Measurements from ENCODE around the gene DDX42. TPM values are rescaled to one million over a fixed set of nuclear protein-coding genes. Genes with fewer than 3 reads are reported as not detected.
A peak's percentile ranks its signal among the peaks of the same experiment; 100 is the strongest.

Gene DDX42
- total and polyA plus RNA-seq, 2 of the 13 experiments (the other 11 are each of a cell fraction or from before 2014, with no cell fraction given), result 87.2 to 92.9 TPM

- TF ChIP-seq KIAA2018 (CRISPR knock-in tag; IDR thresholded peaks at IDR 0.05; ENCODE audit: borderline replicate concordance), result no peak
- TF ChIP-seq IRF2 (CRISPR knock-in tag; IDR thresholded peaks at IDR 0.05), result no peak; the same call in 1 of the 2 replicates
- TF ChIP-seq ZNF121 (CRISPR knock-in tag; IDR thresholded peaks at IDR 0.05), result no peak
- no peak for TF ChIP-seq ZFAT (CRISPR knock-in tag; conservative IDR thresholded peaks at IDR 0.05)
- TF ChIP-seq GTF3A (CRISPR knock-in tag; conservative IDR thresholded peaks at IDR 0.05), result 0 out of 2 replicates have a peak, but pooled peaks have one; percentile 35
- TF ChIP-seq ZNF20 (CRISPR knock-in tag; IDR thresholded peaks at IDR 0.05), result 0 out of 2 replicates have a peak, but pooled peaks have one; percentile 74
- TF ChIP-seq MATR3 (CRISPR knock-in tag; IDR thresholded peaks at IDR 0.05), result no peak
- TF ChIP-seq NR2F2 (IDR thresholded peaks at IDR 0.05; ENCODE audit: borderline replicate concordance, low read depth), result no peak
- TF ChIP-seq EZH2 (conservative IDR thresholded peaks at IDR 0.05; ENCODE audit: low read depth, low read length), result no peak
- no peak; the same call in 1 of the 2 replicates for TF ChIP-seq REPIN1 (CRISPR knock-in tag; IDR thresholded peaks at IDR 0.05; ENCODE audit: borderline replicate concordance, low read depth)
- no peak for TF ChIP-seq SP1 (IDR thresholded peaks at IDR 0.05)
- no peak for TF ChIP-seq SP1 (CRISPR knock-in tag; IDR thresholded peaks at IDR 0.05)
- no peak; the same call in 1 of the 2 replicates for TF ChIP-seq KAT7 (CRISPR knock-in tag; IDR thresholded peaks at IDR 0.05; ENCODE audit: borderline replicate concordance)
- no peak for TF ChIP-seq CBFB (CRISPR knock-in tag; IDR thresholded peaks at IDR 0.05)
- TF ChIP-seq ZNF431 (CRISPR knock-in tag; IDR thresholded peaks at IDR 0.05; ENCODE audit: borderline replicate concordance, low read depth), result no peak; the same call in 1 of the 2 replicates
- TF ChIP-seq NCOA2 (CRISPR knock-in tag; IDR thresholded peaks at IDR 0.05), result no peak; the same call in 1 of the 2 replicates
- TF ChIP-seq HNF1B (CRISPR knock-in tag; IDR thresholded peaks at IDR 0.05), result no peak
- 0 out of 2 replicates have a peak, but pooled peaks have one; percentile 31 for TF ChIP-seq MIER2 (CRISPR knock-in tag; IDR thresholded peaks at IDR 0.05)
- peak; percentile 77 for TF ChIP-seq ZNF18 (CRISPR knock-in tag; IDR thresholded peaks at IDR 0.05; ENCODE audit: insufficient replicate concordance)
These were observed at the start of gene DDX42 (continued) for GRCh38 chr17:63774141-63774968.
